ENCODE results near the gene EIF3F. TPM values are rescaled to one million over a fixed set of nuclear protein-coding genes. Genes with fewer than 3 reads are reported as not detected.

Gene EIF3F
- 346 and 350 TPM in 2 replicates for total RNA-seq

GRCh38 chr11:7986768-7987559, at the start of gene EIF3F:
Gene EIF3F, plus strand, starts transcription at chr11:7987337. Its CDS starts 16 bp downstream, at chr11:7987353.

DNA sequence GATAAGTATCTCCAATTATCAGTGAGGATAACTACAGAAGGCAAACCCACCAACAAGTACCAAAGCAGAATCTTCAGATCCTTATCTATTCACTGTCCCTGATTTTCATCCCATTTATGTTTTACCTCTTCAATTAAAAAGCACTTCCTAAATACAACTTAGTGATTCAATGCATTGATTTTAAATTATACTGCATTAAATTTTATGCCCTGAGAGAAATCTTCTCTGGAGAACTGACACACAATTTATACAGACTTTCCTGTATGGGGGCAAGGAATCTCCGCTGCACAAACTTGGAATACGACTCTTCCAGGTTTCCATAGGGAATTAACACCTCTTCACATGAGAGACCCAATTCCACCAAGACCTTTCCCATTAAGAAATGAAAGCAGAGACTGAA, 45.5 kb upstream of the EIF3F start, which contains the start of gene OR10A3:
OR10A3 (minus strand) TSS at position 101 of the 400 bp plus-strand sequence. CDS start 2,188 bp downstream, outside the sequence.

GRCh38 chr11:7965386-7965785, 21.8 kb upstream of the EIF3F start, which contains the start of gene NLRP10:
Gene NLRP10, minus strand, starts transcription at chr11:7965447. Its CDS starts 1,952 bp downstream, at chr11:7963495.

Other genes with a start within 250 kb of the EIF3F start
- not detected in 2 replicates for gene OR5P2, start 190.4 kb upstream of the EIF3F start, total RNA-seq
- 0.63 TPM in 1 of 2 replicates, not detected in the other for gene OR5P3, start 156.5 kb upstream of the EIF3F start, total RNA-seq
- not detected in 2 replicates for gene OR10A6, start 56.1 kb upstream of the EIF3F start, total RNA-seq
- 0.05 TPM in 1 of 2 replicates, not detected in the other for gene OR10A3, start 45.6 kb upstream of the EIF3F start, total RNA-seq
- 0.28 and 0.71 TPM in 2 replicates for gene NLRP10, start 21.9 kb upstream of the EIF3F start, total RNA-seq
- gene TUB, start 93.9 kb downstream of the EIF3F start, total RNA-seq, result 0.51 and 1.3 TPM in 2 replicates
- 0.14 and 0.23 TPM in 2 replicates for gene RIC3, start 181.7 kb downstream of the EIF3F start, total RNA-seq